Astrocyte of the cerebellum (primary cell): Measurements from ENCODE around the gene ATP8A2.
A peak's percentile ranks its signal among the peaks of the same experiment; 100 is the strongest.

Source experiments
- DNase-seq: peaks from one replicate; pipeline ENCODE4 v3.0.0-alpha.2; 2011; ENCODE audit warnings: low read depth
- H3K4me3 ChIP-seq: 2 replicates; pipeline ENCODE4 v1.5.1; 2011; ENCODE audit warnings: mild to moderate bottlenecking, low read depth, low read length, moderate library complexity
- in situ Hi-C: cut with HindIII; loops from 2 replicates; pipeline ENCODE4 v1.10.0; 2017; ENCODE audit warnings: low sequenced_read_pairs
- TF ChIP-seq, protein P1 (sequence below): IDR thresholded peaks from 2 replicates; pipeline ENCODE4 v1.5.1; 2012; ENCODE audit warnings: low read length, low read depth, moderate library complexity, mild to moderate bottlenecking; ENCODE audit errors: missing control alignments

ATP8A2 gene

DNA sequence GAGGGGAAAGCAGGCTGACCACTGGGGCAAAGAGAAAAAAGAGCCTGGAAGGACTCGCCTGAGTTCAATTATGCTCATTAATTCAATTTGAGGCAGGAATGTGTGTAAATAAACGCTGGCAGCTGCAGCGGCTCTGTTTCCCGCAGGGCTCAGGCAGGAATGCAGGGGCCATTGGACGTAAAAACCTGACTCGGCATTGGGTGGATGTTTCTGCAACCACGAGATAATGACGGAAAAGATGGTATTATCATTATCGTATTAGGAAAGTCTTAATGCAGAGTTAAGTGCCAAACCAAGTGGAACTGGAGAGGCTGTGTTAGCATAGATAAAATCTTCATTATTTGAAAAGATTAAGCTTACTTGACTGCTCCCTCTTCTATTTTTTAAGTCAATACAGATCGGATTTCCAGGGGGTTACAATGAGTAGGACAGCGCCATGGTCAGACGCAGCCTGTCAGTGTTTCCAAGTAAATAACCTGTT, 510.2 kb downstream of the ATP8A2 start:
- peak; percentile 94 for DNase-seq
- TF ChIP-seq, protein P1, sequence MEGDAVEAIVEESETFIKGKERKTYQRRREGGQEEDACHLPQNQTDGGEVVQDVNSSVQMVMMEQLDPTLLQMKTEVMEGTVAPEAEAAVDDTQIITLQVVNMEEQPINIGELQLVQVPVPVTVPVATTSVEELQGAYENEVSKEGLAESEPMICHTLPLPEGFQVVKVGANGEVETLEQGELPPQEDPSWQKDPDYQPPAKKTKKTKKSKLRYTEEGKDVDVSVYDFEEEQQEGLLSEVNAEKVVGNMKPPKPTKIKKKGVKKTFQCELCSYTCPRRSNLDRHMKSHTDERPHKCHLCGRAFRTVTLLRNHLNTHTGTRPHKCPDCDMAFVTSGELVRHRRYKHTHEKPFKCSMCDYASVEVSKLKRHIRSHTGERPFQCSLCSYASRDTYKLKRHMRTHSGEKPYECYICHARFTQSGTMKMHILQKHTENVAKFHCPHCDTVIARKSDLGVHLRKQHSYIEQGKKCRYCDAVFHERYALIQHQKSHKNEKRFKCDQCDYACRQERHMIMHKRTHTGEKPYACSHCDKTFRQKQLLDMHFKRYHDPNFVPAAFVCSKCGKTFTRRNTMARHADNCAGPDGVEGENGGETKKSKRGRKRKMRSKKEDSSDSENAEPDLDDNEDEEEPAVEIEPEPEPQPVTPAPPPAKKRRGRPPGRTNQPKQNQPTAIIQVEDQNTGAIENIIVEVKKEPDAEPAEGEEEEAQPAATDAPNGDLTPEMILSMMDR = no peak
- no peak overlapping the region for H3K4me3 ChIP-seq
- in situ Hi-C loops = loop anchor here (10.0 kb wide), 1 partner anchor 63 kb away; no protein-coding TSS in a partner anchor

DNA sequence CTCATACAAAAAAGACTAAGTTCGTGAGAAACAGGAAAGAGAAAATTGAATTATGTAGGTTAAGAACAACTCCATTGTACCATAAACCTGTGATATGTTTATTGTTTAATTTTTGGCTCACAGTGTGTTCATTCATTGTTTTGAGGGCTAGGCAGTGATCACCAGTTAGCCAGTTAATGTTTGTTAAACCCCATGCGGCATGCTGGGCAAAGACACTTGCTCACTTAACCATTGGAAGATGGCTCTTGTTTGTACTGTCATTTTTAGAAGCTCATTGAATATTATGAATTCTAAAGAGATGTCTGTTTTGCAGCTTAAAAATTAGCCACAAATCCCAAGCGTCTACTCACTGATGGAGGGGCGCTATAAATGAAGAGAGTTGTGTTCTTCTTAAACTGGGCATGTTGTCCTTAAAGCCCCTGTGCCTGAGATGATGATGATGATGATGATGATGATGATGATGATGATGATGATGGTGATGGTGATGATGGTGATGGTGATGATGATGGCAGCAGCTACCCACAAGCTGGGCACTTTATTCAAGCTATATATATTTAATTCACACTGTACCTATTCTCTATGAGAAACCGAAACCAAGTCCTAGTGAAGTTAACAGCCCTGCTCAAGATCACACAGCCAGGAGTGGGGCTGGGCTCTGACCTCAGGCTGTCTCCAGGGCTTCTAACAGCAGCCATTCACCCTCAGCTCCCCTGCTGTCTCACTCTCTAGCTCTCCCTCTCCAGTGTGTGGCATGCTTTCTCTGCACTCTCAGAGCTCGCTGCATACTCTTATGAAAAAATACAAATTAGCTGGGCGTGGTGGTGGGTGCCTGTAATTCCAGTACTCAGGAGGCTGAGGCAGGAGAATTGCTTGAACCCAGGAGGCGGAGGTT, 510.9 kb downstream of the ATP8A2 start:
- in situ Hi-C loops = loop anchor here (10.0 kb wide), 1 partner anchor 62 kb away; no protein-coding TSS in a partner anchor
- TF ChIP-seq, protein P1 = no peak
- no peak overlapping the region for H3K4me3 ChIP-seq
- DNase-seq = no peak

GRCh38 chr13:25885418-25885817, 513.6 kb downstream of the ATP8A2 start:
- no peak overlapping the region for H3K4me3 ChIP-seq
- in situ Hi-C loops = loop anchor here (10.0 kb wide), 1 partner anchor 59 kb away; no protein-coding TSS in a partner anchor
- TF ChIP-seq, protein P1 = no peak
- no peak for DNase-seq

GRCh38 chr13:25886438-25887214, 514.9 kb downstream of the ATP8A2 start:
- no peak overlapping the region for H3K4me3 ChIP-seq
- in situ Hi-C loops = loop anchor here (10.0 kb wide), 1 partner anchor 58 kb away; no protein-coding TSS in a partner anchor
- DNase-seq = peak; percentile 65
- TF ChIP-seq, protein P1 = no peak

- no peak overlapping the region for H3K4me3 ChIP-seq
- DNase-seq = no peak
- TF ChIP-seq, protein P1 = no peak
- in situ Hi-C loops = loop anchor here (10.0 kb wide), 1 partner anchor 57 kb away; no protein-coding TSS in a partner anchor
Observed at GRCh38 chr13:25887962-25888655, 516.3 kb downstream of the ATP8A2 start.
